HG03108 (cell line): ENCODE data around the gene TSHZ3.

Experiments
- ATAC-seq: cut with Tn5 transposase; IDR thresholded peaks from one replicate; pipeline ENCODE4 v1.9.1; 2021; ENCODE audit warnings: moderate library complexity; ENCODE audit not compliant: unreplicated experiment

The TSHZ3 gene

DNA sequence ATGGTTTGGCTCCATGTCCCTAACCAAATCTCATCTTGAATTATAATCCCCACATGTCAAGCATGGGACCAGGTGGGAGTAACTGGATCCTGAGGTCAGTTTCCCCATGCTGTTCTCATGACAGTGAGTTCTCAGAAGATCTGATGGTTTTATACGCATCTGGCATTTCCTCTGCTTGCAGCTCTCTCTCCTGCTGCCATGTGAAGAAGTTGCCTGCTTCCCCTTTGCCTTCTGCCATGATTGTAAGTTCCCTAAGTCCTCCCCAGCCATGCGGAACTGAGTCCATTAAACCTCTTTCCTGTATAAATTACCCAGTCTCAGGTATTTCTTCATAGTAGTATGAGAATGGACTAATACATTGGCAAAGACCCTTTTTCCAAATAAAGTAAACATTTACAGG lies 96.8 kb downstream of the TSHZ3 start:
- no peak for ATAC-seq

DNA sequence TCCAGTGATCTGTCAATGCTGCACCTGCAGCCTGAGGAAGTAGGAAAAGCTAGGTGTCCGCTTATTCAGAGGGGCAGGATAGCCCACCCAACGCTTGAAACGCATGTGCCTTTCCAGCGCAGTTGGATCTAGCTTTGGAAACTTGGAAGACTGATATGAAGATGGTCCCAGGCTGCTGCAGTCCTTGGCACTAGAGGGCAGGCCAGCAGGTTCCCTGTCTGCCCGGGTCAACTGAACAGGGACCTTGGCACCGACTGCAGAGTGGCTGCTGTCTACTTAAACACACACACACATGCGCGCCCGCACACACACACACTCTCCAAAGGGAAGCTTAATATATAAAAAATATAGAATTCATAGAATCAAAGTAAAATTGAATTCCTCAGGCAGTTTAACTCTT lies 100.0 kb downstream of the TSHZ3 start:
- no peak for ATAC-seq

DNA sequence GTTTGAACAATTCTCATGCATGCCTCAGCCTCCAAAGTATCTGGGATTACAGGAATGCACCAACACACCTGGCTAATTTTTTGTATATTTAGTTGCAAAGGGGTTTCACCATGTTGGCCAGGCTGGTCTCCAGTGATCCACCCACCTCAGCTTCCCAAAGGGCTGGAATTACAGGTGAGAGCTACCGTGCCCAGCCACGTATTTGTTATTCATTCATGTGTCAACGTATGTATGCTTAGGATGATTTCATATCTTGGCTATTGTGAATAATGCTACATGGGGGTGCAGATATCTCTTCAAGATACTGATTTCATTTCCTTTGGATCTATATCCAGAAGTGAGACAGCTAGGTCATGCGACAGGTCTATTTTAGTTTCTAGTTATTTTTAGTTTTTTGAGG lies 113.4 kb downstream of the TSHZ3 start:
- no peak for ATAC-seq

DNA sequence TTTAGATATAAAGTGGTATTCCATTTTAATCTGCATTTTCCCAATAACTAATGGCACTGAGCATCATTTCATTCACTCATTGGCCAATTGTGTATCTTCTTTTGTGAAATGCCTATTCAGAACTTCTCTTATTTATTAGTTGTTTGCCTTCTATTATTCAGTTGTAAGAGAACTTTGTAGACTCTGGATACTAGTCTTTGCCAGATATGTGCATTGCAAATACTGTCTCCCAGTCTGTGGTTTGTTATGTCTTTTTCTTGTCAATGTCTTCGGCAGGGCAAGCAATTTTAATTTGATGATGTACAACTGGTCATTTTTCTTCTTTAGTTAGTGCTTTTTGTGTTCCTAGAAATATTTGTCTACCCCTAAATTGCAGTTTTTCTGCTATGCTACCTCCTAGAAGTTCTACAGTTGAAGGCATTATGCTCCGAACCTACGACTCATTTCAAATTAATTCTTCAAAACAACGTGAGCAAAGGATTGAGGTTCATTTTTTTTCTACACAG lies 115.9 kb downstream of the TSHZ3 start:
- ATAC-seq = no peak

DNA sequence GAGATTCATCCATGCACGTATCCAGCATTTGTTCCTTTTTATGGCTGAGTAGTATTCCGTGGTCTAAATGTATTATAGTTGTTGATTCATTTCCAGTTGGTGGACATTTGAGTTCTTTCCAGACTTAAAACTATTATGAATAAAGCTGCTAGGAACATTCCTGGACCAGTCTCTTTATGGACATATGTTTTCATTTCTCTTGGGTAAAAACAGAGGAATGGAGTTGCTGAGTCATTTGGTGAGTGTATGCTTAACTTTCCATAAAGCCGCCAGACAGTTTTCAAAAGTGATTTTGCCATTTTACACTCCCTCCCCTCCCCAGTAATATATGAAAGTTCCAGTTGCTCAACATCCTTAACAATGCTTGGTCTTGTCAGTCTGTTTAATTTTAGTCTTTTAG lies 116.4 kb downstream of the TSHZ3 start:
- ATAC-seq = no peak

GRCh38 chr19:31232180-31232579 lies 117.1 kb downstream of the TSHZ3 start:
- ATAC-seq = no peak

DNA sequence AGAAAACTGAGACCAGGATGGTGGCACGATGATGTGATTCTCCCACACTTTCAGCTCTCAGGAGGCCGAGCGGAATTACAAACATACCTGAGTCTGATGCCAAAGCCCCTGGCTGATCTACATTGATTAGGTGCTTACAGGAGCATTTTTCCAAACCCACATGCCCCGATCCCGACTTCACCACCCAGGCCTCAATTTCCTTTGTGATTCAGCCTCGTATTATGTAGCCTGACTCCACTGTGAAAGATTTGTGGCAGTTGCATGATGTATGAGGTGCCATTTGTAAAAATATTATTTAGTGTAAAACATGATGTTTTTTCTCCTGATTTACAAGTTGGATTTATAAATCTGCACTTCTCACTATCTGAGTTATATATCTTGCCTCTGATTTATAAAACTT lies 118.0 kb downstream of the TSHZ3 start:
- no peak for ATAC-seq

DNA sequence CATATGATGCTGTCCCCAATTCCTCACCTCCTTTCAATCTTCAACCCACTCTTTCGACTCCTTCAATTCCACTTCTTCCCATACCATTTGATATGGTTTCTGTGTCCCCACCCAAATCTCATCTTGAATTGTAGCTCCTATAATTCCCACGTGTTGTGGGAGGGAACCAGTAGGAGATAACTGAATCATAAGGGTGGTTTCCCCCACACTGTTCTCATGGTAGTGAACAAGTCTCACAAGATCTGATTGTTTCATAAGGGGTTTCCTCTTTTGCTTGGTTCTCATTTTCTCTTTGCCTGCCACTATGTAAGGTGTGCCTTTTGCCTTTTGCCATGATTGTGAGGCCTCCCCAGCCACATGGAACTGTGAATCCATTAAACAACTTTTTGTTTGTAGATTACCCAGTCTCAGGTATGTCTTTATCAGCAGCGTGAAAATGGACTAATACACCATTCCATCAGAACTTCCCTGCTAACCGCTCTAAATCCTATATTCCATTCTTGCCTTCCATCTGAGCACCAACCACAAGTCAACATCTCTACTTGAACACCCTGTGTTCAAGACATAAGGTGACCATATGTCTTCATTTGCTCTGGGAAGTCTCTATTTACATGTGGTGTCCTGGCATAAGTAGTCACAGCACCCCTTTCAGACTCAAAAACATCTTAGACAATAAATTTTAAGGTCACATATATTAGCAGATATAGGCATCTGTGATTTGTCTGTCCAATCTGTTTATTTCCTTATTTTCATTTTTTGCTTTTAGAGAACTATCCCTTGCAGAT lies 122.9 kb downstream of the TSHZ3 start:
- ATAC-seq = no peak
